ENCODE measurements around the gene PEX11G.

DNA sequence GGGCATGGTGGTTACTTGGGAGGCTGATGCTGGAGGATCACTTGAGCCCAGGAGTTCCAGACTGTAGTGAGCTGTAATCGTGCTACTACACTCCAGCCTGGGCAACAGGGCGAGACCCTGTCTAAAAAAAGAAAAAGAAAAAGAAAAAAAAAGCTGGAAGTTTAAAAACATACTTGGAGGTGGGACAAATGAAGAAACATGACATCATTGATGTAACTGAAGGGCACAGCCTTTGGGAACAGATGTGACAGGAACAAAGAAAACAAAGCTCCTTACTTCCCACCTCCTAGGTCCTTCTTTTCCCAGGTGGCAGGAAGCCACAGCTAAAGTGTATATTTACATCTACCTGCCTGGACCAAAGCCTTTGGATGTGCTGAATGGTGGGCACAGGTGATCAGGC, 1.9 kb downstream of the PEX11G start:
- TF ChIP-seq, protein P1, sequence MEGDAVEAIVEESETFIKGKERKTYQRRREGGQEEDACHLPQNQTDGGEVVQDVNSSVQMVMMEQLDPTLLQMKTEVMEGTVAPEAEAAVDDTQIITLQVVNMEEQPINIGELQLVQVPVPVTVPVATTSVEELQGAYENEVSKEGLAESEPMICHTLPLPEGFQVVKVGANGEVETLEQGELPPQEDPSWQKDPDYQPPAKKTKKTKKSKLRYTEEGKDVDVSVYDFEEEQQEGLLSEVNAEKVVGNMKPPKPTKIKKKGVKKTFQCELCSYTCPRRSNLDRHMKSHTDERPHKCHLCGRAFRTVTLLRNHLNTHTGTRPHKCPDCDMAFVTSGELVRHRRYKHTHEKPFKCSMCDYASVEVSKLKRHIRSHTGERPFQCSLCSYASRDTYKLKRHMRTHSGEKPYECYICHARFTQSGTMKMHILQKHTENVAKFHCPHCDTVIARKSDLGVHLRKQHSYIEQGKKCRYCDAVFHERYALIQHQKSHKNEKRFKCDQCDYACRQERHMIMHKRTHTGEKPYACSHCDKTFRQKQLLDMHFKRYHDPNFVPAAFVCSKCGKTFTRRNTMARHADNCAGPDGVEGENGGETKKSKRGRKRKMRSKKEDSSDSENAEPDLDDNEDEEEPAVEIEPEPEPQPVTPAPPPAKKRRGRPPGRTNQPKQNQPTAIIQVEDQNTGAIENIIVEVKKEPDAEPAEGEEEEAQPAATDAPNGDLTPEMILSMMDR (IDR thresholded peaks at IDR 0.05 in 8 of 11, conservative IDR thresholded peaks at IDR 0.05 in 3 of 11), result no peak
- no peak for TF ChIP-seq POLR2A (IDR thresholded peaks at IDR 0.05)
- no peak for TF ChIP-seq POLR2AphosphoS5 (IDR thresholded peaks at IDR 0.05)

All from spleen (tissue), 7 donors.